Testis (tissue), 3 donors: ENCODE data around the gene JAM2. TPM values are rescaled to one million over a fixed set of nuclear protein-coding genes. Genes with fewer than 3 reads are reported as not detected.

Source experiments
- DNase-seq: peaks from one replicate; pipeline ENCODE4 v3.0.0-alpha.2; 2019
- H3K27ac ChIP-seq, 2 donors: fragments of 200-600 bp; sonication (generic); one replicate each; pipeline ENCODE4 v1.5.1; 2019
- H3K27me3 ChIP-seq: fragments of 200-600 bp; sonication (generic); one replicate; pipeline ENCODE4 v1.5.1; 2019
- H3K36me3 ChIP-seq: fragments of 200-600 bp; sonication (generic); one replicate; pipeline ENCODE4 v1.5.1; 2017; ENCODE audit warnings: low read depth; ENCODE audit errors: missing control alignments
- H3K4me1 ChIP-seq: fragments of 200-600 bp; sonication (generic); one replicate; pipeline ENCODE4 v1.5.1; 2019
- H3K4me3 ChIP-seq, 2 donors: fragments of 200-600 bp; sonication (generic); one replicate each; pipeline ENCODE4 v1.5.1; 2017 to 2019
- H3K9me3 ChIP-seq: fragments of 200-600 bp; sonication (generic); one replicate; pipeline ENCODE4 v1.5.1; 2017
- POLR2A ChIP-seq: fragments of 450-650 bp; IDR thresholded peaks from one replicate; pipeline ENCODE4 v1.6.1; 2017; ENCODE audit warnings: antibody characterized with exemption, mild to moderate bottlenecking, moderate library complexity
- WGBS, 2 donors: methylation state at CpG; one replicate each; pipeline ENCODE4 v1.1.5; 2018; 5-methylcytosine and 5-hydroxymethylcytosine counted together
- intact Hi-C: fragments of 100-400 bp; cut with DNase I; formaldehyde crosslinking; loops from one replicate; pipeline ENCODE4 v1.15.1; 2023; ENCODE audit warnings: low total_unique reads
- polyA plus RNA-seq: library from polyadenylated mRNA; stranded (reverse); fragments of 350-450 nt; fragmentation: Illumina TruSeq; extraction: RNeasy Lipid Tissue Mini Kit (QIAGEN cat#74804); gene quantifications from one replicate; pipeline ENCODE4 v1.2.3, GENCODE V29; 2014; ENCODE audit warnings: low read depth, low replicate concordance; ENCODE audit not compliant: insufficient read depth
- total RNA-seq, 2 donors: library from RNA; depleted of rRNA; stranded (reverse); fragments of >200 nt; gene quantifications; one replicate each; pipeline ENCODE4 v1.2.3, GENCODE V29; 2016
- TF ChIP-seq, protein P1 (sequence below), 3 experiments: fragments of 450-650 bp in 2 of 3; fragments of 200-600 bp in 1 of 3; sonication (generic) in 1 of 3; IDR thresholded peaks; one replicate each; pipeline ENCODE4 v1.5.1; 2016 to 2019; ENCODE audit warnings: antibody characterized with exemption in 3 of 3, mild to moderate bottlenecking in 2 of 3, moderate library complexity in 1 of 3

Gene JAM2
- total and polyA plus RNA-seq, 3 donors from 2014 or later = 76.2 to 93.5 (median 91.1) TPM

DNA sequence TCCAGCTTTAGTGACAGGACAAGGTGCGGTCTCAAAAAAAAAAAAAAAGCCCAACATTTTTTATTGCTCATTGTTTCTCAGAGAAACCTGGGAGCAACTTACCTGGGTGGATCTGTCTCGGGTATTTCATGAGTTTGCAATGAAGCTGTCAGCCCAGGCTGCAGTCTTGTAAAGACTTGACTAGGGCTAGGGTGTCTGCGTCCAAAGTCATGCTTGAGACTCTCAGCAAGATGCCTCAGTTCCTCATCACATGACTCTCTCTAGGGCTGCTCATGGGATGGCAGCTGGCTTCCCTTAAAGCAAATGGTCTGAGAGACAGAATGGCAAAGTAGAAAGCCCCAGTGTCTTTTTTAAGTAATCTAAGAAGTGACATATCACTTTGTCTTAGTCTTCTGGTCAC, 103.8 kb downstream of the JAM2 start:
- Histone ChIP-seq H3K27me3 (no peaks in the 10 kb centered on the region), H3K9me3 (no peaks in the 10 kb centered on the region), H3K36me3 (no peaks in the 10 kb centered on the region), H3K4me3 (no peak overlapping the region), H3K4me1 (no peaks in the 10 kb centered on the region), H3K27ac (no peak overlapping the region)
- 85 to 100% methylated on average over 3 of the region's 3 CpGs for WGBS, 2 donors
- DNase-seq = no peak
- intact Hi-C loops = no loop called here
- TF ChIP-seq, protein P1, sequence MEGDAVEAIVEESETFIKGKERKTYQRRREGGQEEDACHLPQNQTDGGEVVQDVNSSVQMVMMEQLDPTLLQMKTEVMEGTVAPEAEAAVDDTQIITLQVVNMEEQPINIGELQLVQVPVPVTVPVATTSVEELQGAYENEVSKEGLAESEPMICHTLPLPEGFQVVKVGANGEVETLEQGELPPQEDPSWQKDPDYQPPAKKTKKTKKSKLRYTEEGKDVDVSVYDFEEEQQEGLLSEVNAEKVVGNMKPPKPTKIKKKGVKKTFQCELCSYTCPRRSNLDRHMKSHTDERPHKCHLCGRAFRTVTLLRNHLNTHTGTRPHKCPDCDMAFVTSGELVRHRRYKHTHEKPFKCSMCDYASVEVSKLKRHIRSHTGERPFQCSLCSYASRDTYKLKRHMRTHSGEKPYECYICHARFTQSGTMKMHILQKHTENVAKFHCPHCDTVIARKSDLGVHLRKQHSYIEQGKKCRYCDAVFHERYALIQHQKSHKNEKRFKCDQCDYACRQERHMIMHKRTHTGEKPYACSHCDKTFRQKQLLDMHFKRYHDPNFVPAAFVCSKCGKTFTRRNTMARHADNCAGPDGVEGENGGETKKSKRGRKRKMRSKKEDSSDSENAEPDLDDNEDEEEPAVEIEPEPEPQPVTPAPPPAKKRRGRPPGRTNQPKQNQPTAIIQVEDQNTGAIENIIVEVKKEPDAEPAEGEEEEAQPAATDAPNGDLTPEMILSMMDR (IDR thresholded peaks at IDR 0.05) = no peak
- no peak for TF ChIP-seq POLR2A

DNA sequence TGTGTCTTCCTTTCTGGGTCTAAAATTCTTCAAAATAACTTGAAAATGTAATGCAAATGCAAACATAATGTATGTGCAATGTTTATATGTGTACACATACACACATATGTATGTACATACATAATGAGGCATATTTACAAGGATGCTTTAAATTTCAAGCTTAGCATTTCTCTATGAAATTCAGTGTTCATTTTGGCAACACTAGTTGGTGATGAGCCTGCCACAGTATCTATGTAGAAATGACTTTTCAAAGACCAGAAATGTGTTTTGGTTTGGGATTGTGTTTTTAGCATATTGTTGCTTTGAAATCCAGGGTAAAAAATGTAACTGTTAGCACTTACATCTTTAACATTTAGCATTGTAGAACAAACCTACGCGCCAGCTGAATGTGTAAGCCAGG, 105.8 kb downstream of the JAM2 start:
- no peaks in the 10 kb centered on the region for H3K27me3 ChIP-seq
- no peak overlapping the region for H3K4me3 ChIP-seq
- WGBS, 2 donors = 98 to 99% methylated on average over 2 of the region's 2 CpGs
- no peak for DNase-seq
- intact Hi-C loops = no loop called here
- H3K27ac ChIP-seq = no peak overlapping the region
- no peaks in the 10 kb centered on the region for H3K36me3 ChIP-seq
- H3K4me1 ChIP-seq = no peaks in the 10 kb centered on the region
- H3K9me3 ChIP-seq = no peaks in the 10 kb centered on the region
- TF ChIP-seq POLR2A = no peak
- TF ChIP-seq, protein P1 (IDR thresholded peaks at IDR 0.05) = no peak

DNA sequence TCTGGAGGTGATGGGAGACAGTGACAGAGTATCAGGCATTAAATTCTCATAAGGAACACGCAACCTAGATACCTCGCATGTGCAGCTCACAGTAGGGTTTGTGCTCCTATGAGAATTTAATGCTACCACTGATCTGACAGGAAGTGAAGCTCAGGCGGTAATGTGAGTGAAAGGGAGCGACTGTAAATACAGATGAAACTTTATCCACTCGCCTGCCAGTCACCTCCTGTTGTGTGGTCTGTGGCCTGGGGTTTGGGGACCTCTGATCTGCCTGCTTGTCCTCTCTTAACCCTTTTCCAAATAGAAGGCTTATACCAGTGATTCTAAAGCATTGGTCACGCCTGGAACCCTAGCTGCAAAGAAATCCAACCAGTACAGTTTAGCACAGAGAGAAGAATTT, 111.0 kb downstream of the JAM2 start:
- WGBS, 2 donors = 91 to 96% methylated on average over 6 of the region's 6 CpGs
- H3K27me3 ChIP-seq = no peaks in the 10 kb centered on the region
- H3K36me3 ChIP-seq = no peaks in the 10 kb centered on the region
- H3K4me1 ChIP-seq = no peaks in the 10 kb centered on the region
- intact Hi-C loops = no loop called here
- H3K4me3 ChIP-seq = no peak overlapping the region
- no peaks in the 10 kb centered on the region for H3K9me3 ChIP-seq
- no peak overlapping the region for H3K27ac ChIP-seq
- TF ChIP-seq, protein P1 (IDR thresholded peaks at IDR 0.05) = no peak
- TF ChIP-seq POLR2A = no peak
- no peak for DNase-seq

DNA sequence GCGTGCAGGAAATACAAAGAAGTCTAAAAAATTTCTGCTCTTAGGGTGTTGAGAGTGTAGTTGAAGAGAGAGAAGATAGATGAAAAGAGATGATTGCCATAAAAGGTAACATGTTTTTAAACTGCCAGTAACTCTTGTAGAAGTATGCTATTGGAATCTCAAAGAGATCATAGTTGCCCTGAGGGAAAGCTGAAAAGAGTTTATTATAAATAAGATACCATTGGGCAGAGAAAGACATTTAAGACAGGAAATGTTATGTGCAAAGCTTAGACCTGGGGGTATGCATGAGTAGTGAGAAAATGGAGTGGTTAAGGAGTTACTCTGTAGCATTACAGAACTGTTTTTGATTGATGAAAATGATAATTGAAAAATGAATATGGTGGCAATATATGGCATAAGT, 113.4 kb downstream of the JAM2 start:
- intact Hi-C loops = no loop called here
- Histone ChIP-seq H3K36me3 (no peaks in the 10 kb centered on the region), H3K4me1 (no peaks in the 10 kb centered on the region), H3K27ac (no peak overlapping the region), H3K9me3 (no peaks in the 10 kb centered on the region), H3K4me3 (no peak overlapping the region), H3K27me3 (no peaks in the 10 kb centered on the region)
- WGBS, 2 donors = 95% methylated on average over 1 of the region's 1 CpG
- DNase-seq = no peak
- TF ChIP-seq, protein P1 (IDR thresholded peaks at IDR 0.05) = no peak
- TF ChIP-seq POLR2A = no peak

DNA sequence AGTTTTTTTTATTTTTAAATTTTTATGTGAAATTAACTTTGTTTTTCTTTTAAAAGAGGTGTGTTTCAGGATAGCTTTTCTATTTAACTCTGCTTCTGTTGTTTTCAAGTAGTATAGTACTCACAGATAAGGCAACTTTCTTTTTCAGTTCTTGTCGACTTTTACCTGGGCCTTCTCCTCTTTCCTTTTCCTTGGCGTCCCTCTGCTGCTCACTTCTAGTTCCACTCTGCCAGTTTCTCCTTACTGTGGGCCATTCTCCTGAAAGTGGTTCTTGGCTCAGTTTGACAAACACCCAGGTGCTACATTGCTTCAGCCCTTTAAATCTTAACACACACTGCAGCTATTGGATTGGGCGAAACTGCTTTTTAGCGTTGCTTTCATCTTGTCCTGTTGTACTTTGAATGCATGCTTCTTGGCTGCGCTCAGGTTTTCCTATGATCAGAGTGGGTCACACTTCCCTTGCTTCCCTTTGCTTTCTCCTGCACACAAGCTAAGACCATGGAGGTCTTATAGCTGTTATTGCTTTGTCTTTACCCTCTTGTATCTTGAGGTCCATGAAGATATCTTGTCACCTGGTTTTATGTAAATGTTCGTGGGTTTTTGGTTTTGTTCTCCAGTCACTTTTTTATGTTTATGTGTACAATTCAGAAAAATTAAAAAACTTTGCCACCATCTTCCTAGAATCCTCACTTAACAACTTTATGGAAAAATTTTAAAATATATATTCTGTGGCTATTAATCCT, 117.3 kb downstream of the JAM2 start:
- TF ChIP-seq POLR2A = no peak
- TF ChIP-seq, protein P1 (IDR thresholded peaks at IDR 0.05) = no peak
- Histone ChIP-seq H3K36me3 (no peaks in the 10 kb centered on the region), H3K4me1 (no peaks in the 10 kb centered on the region), H3K27me3 (no peaks in the 10 kb centered on the region), H3K27ac (no peak overlapping the region), H3K9me3 (no peaks in the 10 kb centered on the region), H3K4me3 (no peak overlapping the region)
- no peak for DNase-seq
- intact Hi-C loops = no loop called here
- 71 to 81% methylated on average over 6 of the region's 6 CpGs for WGBS, 2 donors
